Measurements from ENCODE around the gene RRP1B.

DNA sequence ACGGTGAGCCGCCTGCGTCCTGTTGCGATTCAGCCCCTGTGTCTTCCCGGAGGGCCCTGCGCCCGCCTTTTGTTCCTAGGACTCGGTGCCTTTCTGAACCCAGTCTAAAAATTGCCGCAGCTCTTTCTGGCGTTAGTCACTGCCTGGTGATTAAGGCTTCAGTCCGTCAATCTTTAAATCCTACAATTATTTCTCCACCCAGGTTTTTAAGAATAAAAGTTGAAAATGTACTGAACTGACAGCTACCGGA lies 43.4 kb downstream of the RRP1B start:
- TF ChIP-seq, protein P1, sequence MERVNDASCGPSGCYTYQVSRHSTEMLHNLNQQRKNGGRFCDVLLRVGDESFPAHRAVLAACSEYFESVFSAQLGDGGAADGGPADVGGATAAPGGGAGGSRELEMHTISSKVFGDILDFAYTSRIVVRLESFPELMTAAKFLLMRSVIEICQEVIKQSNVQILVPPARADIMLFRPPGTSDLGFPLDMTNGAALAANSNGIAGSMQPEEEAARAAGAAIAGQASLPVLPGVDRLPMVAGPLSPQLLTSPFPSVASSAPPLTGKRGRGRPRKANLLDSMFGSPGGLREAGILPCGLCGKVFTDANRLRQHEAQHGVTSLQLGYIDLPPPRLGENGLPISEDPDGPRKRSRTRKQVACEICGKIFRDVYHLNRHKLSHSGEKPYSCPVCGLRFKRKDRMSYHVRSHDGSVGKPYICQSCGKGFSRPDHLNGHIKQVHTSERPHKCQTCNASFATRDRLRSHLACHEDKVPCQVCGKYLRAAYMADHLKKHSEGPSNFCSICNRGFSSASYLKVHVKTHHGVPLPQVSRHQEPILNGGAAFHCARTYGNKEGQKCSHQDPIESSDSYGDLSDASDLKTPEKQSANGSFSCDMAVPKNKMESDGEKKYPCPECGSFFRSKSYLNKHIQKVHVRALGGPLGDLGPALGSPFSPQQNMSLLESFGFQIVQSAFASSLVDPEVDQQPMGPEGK (CRISPR knock-in tag; IDR thresholded peaks at IDR 0.05; ENCODE audit: borderline replicate concordance), result no peak
- TF ChIP-seq, protein P2, sequence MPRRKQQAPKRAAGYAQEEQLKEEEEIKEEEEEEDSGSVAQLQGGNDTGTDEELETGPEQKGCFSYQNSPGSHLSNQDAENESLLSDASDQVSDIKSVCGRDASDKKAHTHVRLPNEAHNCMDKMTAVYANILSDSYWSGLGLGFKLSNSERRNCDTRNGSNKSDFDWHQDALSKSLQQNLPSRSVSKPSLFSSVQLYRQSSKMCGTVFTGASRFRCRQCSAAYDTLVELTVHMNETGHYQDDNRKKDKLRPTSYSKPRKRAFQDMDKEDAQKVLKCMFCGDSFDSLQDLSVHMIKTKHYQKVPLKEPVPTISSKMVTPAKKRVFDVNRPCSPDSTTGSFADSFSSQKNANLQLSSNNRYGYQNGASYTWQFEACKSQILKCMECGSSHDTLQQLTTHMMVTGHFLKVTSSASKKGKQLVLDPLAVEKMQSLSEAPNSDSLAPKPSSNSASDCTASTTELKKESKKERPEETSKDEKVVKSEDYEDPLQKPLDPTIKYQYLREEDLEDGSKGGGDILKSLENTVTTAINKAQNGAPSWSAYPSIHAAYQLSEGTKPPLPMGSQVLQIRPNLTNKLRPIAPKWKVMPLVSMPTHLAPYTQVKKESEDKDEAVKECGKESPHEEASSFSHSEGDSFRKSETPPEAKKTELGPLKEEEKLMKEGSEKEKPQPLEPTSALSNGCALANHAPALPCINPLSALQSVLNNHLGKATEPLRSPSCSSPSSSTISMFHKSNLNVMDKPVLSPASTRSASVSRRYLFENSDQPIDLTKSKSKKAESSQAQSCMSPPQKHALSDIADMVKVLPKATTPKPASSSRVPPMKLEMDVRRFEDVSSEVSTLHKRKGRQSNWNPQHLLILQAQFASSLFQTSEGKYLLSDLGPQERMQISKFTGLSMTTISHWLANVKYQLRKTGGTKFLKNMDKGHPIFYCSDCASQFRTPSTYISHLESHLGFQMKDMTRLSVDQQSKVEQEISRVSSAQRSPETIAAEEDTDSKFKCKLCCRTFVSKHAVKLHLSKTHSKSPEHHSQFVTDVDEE (CRISPR knock-in tag; IDR thresholded peaks at IDR 0.05), result no peak
- TF ChIP-seq PPARA (CRISPR knock-in tag; IDR thresholded peaks at IDR 0.05; ENCODE audit: borderline replicate concordance) (no peak), ZNF70 (CRISPR knock-in tag; IDR thresholded peaks at IDR 0.05) (no peak), ZNF565 (CRISPR knock-in tag; conservative IDR thresholded peaks at IDR 0.05; ENCODE audit: low read depth) (no peak), ZFP30 (CRISPR knock-in tag; IDR thresholded peaks at IDR 0.05) (no peak)

Data from SK-N-SH treated with all-trans-retinoic acid at 6 μM for 48 hours (cell line).